H9 (cell line): ENCODE results near the gene BOD1. TPM values are rescaled to one million over a fixed set of nuclear protein-coding genes. Genes with fewer than 3 reads are reported as not detected.

Experiments used
- DNase-seq: peaks from one replicate; pipeline ENCODE4 v3.0.0-alpha.2; 2017
- H2AFZ ChIP-seq: one replicate; pipeline ENCODE4 v1.6.1; 2013; ENCODE audit warnings: mild to moderate bottlenecking, low read length, control low read depth, moderate library complexity
- H2AK5ac ChIP-seq: 2 replicates; pipeline ENCODE4 v1.6.1; 2013; ENCODE audit warnings: low read length, control low read depth, mixed read lengths; ENCODE audit not compliant: insufficient read length
- H2BK120ac ChIP-seq: one replicate; pipeline ENCODE4 v1.6.1; 2013; ENCODE audit warnings: low read depth, mild to moderate bottlenecking, low read length, control low read depth, inconsistent platforms; ENCODE audit not compliant: poor library complexity, severe bottlenecking
- H2BK12ac ChIP-seq: 2 replicates; pipeline ENCODE4 v1.6.1; 2013; ENCODE audit warnings: low read length, control low read depth, mixed read lengths, low read depth; ENCODE audit not compliant: insufficient read length
- H2BK15ac ChIP-seq: 2 replicates; pipeline ENCODE4 v1.6.1; 2013; ENCODE audit warnings: low read depth, low read length, control low read depth
- H2BK20ac ChIP-seq: one replicate; pipeline ENCODE4 v1.6.1; 2013; ENCODE audit warnings: low read depth, mild to moderate bottlenecking, low read length, control low read depth, inconsistent platforms; ENCODE audit not compliant: poor library complexity, severe bottlenecking
- H2BK5ac ChIP-seq: 2 replicates; pipeline ENCODE4 v1.6.1; 2013; ENCODE audit warnings: low read length, control low read depth, mixed read lengths; ENCODE audit not compliant: insufficient read length
- H3K14ac ChIP-seq: 2 replicates; pipeline ENCODE4 v1.6.1; 2013; ENCODE audit warnings: low read length, control low read depth; ENCODE audit not compliant: insufficient read depth
- H3K18ac ChIP-seq: 2 replicates; pipeline ENCODE4 v1.6.1; 2013; ENCODE audit warnings: low read depth, mild to moderate bottlenecking, mixed read lengths, low read length, control low read depth; ENCODE audit not compliant: insufficient read length
- H3K23ac ChIP-seq: 2 replicates; pipeline ENCODE4 v1.6.1; 2013; ENCODE audit warnings: low read length, control low read depth, mixed read lengths, low read depth; ENCODE audit not compliant: insufficient read length
- H3K23me2 ChIP-seq: 2 replicates; pipeline ENCODE4 v1.6.1; 2013; ENCODE audit warnings: low read depth, mild to moderate bottlenecking, mixed read lengths, low read length, control low read depth; ENCODE audit not compliant: insufficient read length, poor library complexity, severe bottlenecking
- H3K27ac ChIP-seq: 2 replicates; pipeline ENCODE4 v1.5.1; 2013; ENCODE audit warnings: low read length, control low read depth, mixed read lengths, low read depth; ENCODE audit not compliant: insufficient read length
- H3K27me3 ChIP-seq: 2 replicates; pipeline ENCODE4 v1.6.1; 2013; ENCODE audit warnings: low read length, control low read depth, inconsistent platforms; ENCODE audit not compliant: insufficient read depth
- H3K4ac ChIP-seq: 2 replicates; pipeline ENCODE4 v1.6.1; 2013; ENCODE audit warnings: low read depth, mild to moderate bottlenecking, control low read depth, inconsistent platforms, low read length, moderate library complexity
- H3K4me1 ChIP-seq: 2 replicates; pipeline ENCODE4 v1.6.1; 2013; ENCODE audit warnings: low read length, control low read depth, inconsistent platforms; ENCODE audit not compliant: insufficient read depth
- H3K4me2 ChIP-seq: 2 replicates; pipeline ENCODE4 v1.6.1; 2013; ENCODE audit warnings: low read length, control low read depth, mixed read lengths; ENCODE audit not compliant: insufficient read length, insufficient read depth
- H3K56ac ChIP-seq: 2 replicates; pipeline ENCODE4 v1.6.1; 2013; ENCODE audit warnings: low read depth, mild to moderate bottlenecking, mixed read lengths, low read length, control low read depth; ENCODE audit not compliant: insufficient read length
- H3K79me1 ChIP-seq: 2 replicates; pipeline ENCODE4 v1.6.1; 2013; ENCODE audit warnings: low read depth, mild to moderate bottlenecking, moderate library complexity, low read length, control low read depth, inconsistent platforms; ENCODE audit not compliant: insufficient read depth, poor library complexity, severe bottlenecking
- H3K79me2 ChIP-seq: 2 replicates; pipeline ENCODE4 v1.6.1; 2013; ENCODE audit warnings: low read length, control low read depth, inconsistent platforms; ENCODE audit not compliant: insufficient read depth
- H3K9ac ChIP-seq: 2 replicates; pipeline ENCODE4 v1.6.1; 2013; ENCODE audit warnings: low read length, control low read depth, mixed read lengths; ENCODE audit not compliant: insufficient read length; ENCODE audit errors: extremely low read depth
- H3K9me3 ChIP-seq: one replicate; pipeline ENCODE4 v1.6.1; 2013; ENCODE audit warnings: low read depth, low read length, inconsistent platforms; ENCODE audit not compliant: control insufficient read depth
- H3T11ph ChIP-seq: one replicate; pipeline ENCODE4 v1.6.1; 2013; ENCODE audit warnings: mild to moderate bottlenecking, low read length, control low read depth, inconsistent platforms
- H4K20me1 ChIP-seq: one replicate; pipeline ENCODE4 v1.6.1; 2013; ENCODE audit not compliant: control insufficient read depth, insufficient read length, insufficient read depth
- H4K5ac ChIP-seq: 2 replicates; pipeline ENCODE4 v1.6.1; 2013; ENCODE audit warnings: low read depth, mild to moderate bottlenecking, mixed read lengths, low read length, control low read depth; ENCODE audit not compliant: insufficient read length
- H4K8ac ChIP-seq: replicated peaks from 2 replicates; pipeline ENCODE4 v1.6.1; 2013; ENCODE audit warnings: low read length, control low read depth, mixed read lengths, low read depth; ENCODE audit not compliant: insufficient read length
- H4K91ac ChIP-seq: 2 replicates; pipeline ENCODE4 v1.6.1; 2013; ENCODE audit warnings: low read depth, mild to moderate bottlenecking, moderate library complexity, mixed read lengths, low read length, control low read depth; ENCODE audit not compliant: insufficient read length
- H3K27ac Mint-ChIP-seq, 3 experiments: 2 replicates in 2 of 3; 3 replicates in 1 of 3; pipeline ENCODE4 v1.8.0; 2020 to 2021; ENCODE audit warnings: mixed read lengths in 3 of 3, mild to moderate bottlenecking in 1 of 3, moderate library complexity in 1 of 3
- H3K27me3 Mint-ChIP-seq: 2 replicates; pipeline ENCODE4 v1.8.0; 2021; ENCODE audit warnings: low read depth, mild to moderate bottlenecking, moderate library complexity, mixed read lengths
- H3K36me3 Mint-ChIP-seq, 3 experiments: 2 replicates in 2 of 3; 3 replicates in 1 of 3; pipeline ENCODE4 v1.8.0; 2020 to 2021; ENCODE audit warnings: low read depth in 3 of 3, mixed read lengths in 3 of 3; ENCODE audit not compliant: insufficient read depth in 1 of 3
- H3K4me1 Mint-ChIP-seq, 2 experiments: 2 replicates each; pipeline ENCODE4 v1.8.0; 2020; ENCODE audit warnings: mixed read lengths in 2 of 2
- H3K4me3 Mint-ChIP-seq, 2 experiments: 2 replicates in 1 of 2; 3 replicates in 1 of 2; pipeline ENCODE4 v1.8.0; 2020 to 2021; ENCODE audit warnings: mild to moderate bottlenecking in 2 of 2, mixed read lengths in 2 of 2, moderate library complexity in 1 of 2
- H3K9me3 Mint-ChIP-seq, 2 experiments: 2 replicates in 1 of 2; 3 replicates in 1 of 2; pipeline ENCODE4 v1.8.0; 2020; ENCODE audit warnings: mild to moderate bottlenecking in 2 of 2, mixed read lengths in 2 of 2, moderate library complexity in 1 of 2
- WGBS: extraction: QIAGEN DNeasy Blood & Tissue Kit; methylation state at CpG from one replicate; pipeline ENCODE4 v1.1.7; 2013; ENCODE audit warnings: missing lambda C conversion rate, low lambda C conversion rate, mixed read lengths; ENCODE audit not compliant: insufficient read length; ENCODE audit errors: extremely low coverage; 5-methylcytosine and 5-hydroxymethylcytosine counted together
- total RNA-seq: library from RNA; stranded (reverse); gene quantifications from 2 replicates; pipeline ENCODE4 v1.2.1, GENCODE V29; 2021
- TF ChIP-seq, protein P1 (sequence below): fragments of 200-600 bp; sonication (generic); conservative IDR thresholded peaks from 3 replicates; pipeline ENCODE4 v1.8.0; 2021; ENCODE audit warnings: antibody characterized with exemption, mild to moderate bottlenecking

Gene BOD1
- total RNA-seq, 1 experiment from 2014 or later = 121 TPM

DNA sequence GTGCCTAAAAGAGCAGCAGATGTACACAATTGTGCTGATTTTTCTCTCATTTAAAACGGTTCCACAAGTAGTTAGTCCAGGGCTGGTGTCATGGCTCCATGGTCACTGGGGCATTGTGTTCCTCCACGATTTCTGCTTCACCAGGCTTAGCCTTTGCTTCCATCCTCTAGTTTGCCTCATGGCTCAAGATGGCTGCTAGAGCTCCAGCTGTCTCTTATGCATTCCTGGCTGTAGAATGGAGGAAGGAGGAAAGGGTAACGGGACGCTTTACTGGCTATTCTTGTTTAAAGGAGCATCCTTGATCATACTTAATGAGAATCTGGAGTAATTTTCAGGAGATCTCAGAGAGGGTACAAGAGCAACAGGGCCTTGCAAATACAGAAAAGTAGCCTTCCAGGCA lies 47.7 kb downstream of the BOD1 start:
- Histone ChIP-seq H3K9ac (no peak overlapping the region), H3K27me3 (no peaks in the 10 kb centered on the region), H3K4ac (no peak overlapping the region), H3K79me2 (no peaks in the 10 kb centered on the region), H2BK12ac (no peak overlapping the region), H3K79me1 (no peaks in the 10 kb centered on the region), H3K14ac (no peak overlapping the region), H3K4me1 (peaks cover 3% of the 10 kb centered on the region; the same call in 1 of the 2 replicates), H2BK120ac (no peak overlapping the region), H4K5ac (no peak overlapping the region), H3K18ac (no peak overlapping the region), H3T11ph (no peak overlapping the region), H2BK20ac (no peak overlapping the region), H2AK5ac (no peak overlapping the region), H3K27ac (no peak overlapping the region), H3K9me3 (no peaks in the 10 kb centered on the region), H4K91ac (no peak overlapping the region), H4K20me1 (no peaks in the 10 kb centered on the region), H3K4me2 (no peak overlapping the region), H2BK15ac (no peak overlapping the region), H4K8ac (no peak overlapping the region), H3K23ac (no peak overlapping the region), H2BK5ac (no peak overlapping the region), H3K56ac (no peak overlapping the region), H3K23me2 (no peaks in the 10 kb centered on the region), H2AFZ (no peak overlapping the region)
- H3K4me1 Mint-ChIP-seq = peaks cover 12 to 13% of the 10 kb centered on the region in 2 experiments
- TF ChIP-seq, protein P1, sequence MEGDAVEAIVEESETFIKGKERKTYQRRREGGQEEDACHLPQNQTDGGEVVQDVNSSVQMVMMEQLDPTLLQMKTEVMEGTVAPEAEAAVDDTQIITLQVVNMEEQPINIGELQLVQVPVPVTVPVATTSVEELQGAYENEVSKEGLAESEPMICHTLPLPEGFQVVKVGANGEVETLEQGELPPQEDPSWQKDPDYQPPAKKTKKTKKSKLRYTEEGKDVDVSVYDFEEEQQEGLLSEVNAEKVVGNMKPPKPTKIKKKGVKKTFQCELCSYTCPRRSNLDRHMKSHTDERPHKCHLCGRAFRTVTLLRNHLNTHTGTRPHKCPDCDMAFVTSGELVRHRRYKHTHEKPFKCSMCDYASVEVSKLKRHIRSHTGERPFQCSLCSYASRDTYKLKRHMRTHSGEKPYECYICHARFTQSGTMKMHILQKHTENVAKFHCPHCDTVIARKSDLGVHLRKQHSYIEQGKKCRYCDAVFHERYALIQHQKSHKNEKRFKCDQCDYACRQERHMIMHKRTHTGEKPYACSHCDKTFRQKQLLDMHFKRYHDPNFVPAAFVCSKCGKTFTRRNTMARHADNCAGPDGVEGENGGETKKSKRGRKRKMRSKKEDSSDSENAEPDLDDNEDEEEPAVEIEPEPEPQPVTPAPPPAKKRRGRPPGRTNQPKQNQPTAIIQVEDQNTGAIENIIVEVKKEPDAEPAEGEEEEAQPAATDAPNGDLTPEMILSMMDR = no peak
- DNase-seq = no peak
- peaks cover 0 to 5% (median 0%) of the 10 kb centered on the region in 3 experiments; a peak in 1 of 7 replicates for H3K36me3 Mint-ChIP-seq
- peaks cover 14% of the 10 kb centered on the region for H3K27me3 Mint-ChIP-seq
- H3K4me3 Mint-ChIP-seq = no peak overlapping the region
- no CpG with 5 or more reads among the region's 4 CpGs for WGBS
- H3K9me3 Mint-ChIP-seq = no peaks in the 10 kb centered on the region
- H3K27ac Mint-ChIP-seq = no peak overlapping the region
